Measurements from ENCODE around the gene DYNC2H1. TPM values are rescaled to one million over a fixed set of nuclear protein-coding genes. Genes with fewer than 3 reads are reported as not detected.

DYNC2H1 gene
- total RNA-seq (2021) (42.6 and 44.0 TPM in 2 replicates), Bru-seq, nascent RNA (percentile 86 among the genes with signal in this experiment), BruChase-seq, experiment 1, labeled RNA remaining after a 2-hour chase (percentile 77 among the genes with signal in this experiment), BruChase-seq, experiment 2, labeled RNA remaining after a 6-hour chase (percentile 67 among the genes with signal in this experiment)
- long read RNA-seq, partial matches to known transcripts, result 7 of 13 reads
- long read RNA-seq, other reads (novel, unspliced or antisense), result 6 of 13 reads

DNA sequence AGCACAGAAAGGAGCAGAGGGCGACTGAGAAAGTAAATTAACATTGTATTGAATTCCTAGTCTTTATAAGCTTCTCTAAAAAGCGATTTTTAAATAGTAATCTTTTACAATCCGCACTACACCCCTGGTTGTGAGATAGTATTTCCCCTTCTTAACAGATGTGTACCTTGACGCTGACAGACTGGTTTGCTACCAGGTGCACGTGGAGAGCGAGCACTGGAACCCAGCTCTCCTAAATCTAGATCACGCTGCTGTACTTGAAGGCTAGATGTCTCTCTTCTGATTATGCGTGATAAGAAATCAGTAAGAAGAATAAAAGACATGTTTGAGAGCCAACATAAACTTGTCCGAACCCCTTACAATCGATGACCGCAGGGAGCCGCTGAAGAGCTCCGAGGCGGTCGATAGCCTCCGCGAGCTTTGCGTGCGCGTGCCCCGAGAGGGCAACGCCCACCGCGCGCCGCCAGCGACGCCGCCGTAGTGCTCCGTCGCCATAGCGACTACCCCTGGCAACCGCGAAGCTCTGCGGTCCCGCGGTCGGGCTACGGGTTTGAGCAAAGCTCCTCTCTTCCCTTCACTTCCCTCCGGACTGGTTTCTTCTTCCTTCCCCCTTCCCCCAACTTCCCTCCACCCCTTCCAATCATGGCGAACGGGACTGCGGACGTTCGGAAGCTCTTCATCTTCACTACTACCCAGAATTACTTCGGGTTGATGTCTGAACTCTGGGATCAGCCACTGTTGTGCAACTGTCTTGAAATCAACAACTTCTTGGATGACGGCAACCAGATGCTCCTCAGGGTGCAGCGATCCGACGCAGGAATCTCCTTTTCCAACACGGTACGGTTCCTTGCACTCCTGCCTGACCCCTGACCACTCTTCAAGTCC is at the start of gene DYNC2H1:
Gene DYNC2H1 (plus strand): TSS at position 494 of the 885 bp plus-strand sequence. CDS start 149 bp downstream, at position 643.
- Histone ChIP-seq H3K9me3 (ENCODE audit: low read depth, low read length, poor library complexity, severe bottlenecking) (no peaks in the 10 kb centered on the region), H3K4me1 (ENCODE audit: insufficient read depth, low read length, poor library complexity, severe bottlenecking) (peaks cover 12% of the 10 kb centered on the region), H3K27me3 (replicated peaks; ENCODE audit: insufficient read depth, low read depth, low read length, poor library complexity) (no peaks in the 10 kb centered on the region), H3K27ac (ENCODE audit: low read depth, low read length, poor library complexity, severe bottlenecking) (peak within 1 kb of the TSS; percentile 55), H3K36me3 (ENCODE audit: insufficient read depth, low read length, poor library complexity, severe bottlenecking) (peaks cover under 1% of the 10 kb centered on the region), H3K4me3 (ENCODE audit: low read depth, low read length, poor library complexity, severe bottlenecking) (peak within 1 kb of the TSS; percentile 64)
- no peak for TF ChIP-seq EZH2 (IDR thresholded peaks at IDR 0.05; ENCODE audit: borderline replicate concordance, low read depth, low read length, poor library complexity, severe bottlenecking)
- TF ChIP-seq, protein P1, sequence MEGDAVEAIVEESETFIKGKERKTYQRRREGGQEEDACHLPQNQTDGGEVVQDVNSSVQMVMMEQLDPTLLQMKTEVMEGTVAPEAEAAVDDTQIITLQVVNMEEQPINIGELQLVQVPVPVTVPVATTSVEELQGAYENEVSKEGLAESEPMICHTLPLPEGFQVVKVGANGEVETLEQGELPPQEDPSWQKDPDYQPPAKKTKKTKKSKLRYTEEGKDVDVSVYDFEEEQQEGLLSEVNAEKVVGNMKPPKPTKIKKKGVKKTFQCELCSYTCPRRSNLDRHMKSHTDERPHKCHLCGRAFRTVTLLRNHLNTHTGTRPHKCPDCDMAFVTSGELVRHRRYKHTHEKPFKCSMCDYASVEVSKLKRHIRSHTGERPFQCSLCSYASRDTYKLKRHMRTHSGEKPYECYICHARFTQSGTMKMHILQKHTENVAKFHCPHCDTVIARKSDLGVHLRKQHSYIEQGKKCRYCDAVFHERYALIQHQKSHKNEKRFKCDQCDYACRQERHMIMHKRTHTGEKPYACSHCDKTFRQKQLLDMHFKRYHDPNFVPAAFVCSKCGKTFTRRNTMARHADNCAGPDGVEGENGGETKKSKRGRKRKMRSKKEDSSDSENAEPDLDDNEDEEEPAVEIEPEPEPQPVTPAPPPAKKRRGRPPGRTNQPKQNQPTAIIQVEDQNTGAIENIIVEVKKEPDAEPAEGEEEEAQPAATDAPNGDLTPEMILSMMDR (conservative IDR thresholded peaks at IDR 0.05; ENCODE audit: low read depth, low read length), result peak; percentile 67
- ChIA-PET CTCF (interaction anchor here (1.0 to 1.4 kb wide), 2 partner anchors 17 to 194 kb away, joined by 3 to 7 read pairs; partner anchors contain the start of gene DCUN1D5), POLR2A (ENCODE audit: low non-redundant PET) (interaction anchor here (0.6 kb wide), 2 partner anchors 819 to 1281 kb away, joined by 3 to 4 read pairs; no protein-coding TSS in a partner anchor)
- BruUV-seq (replicated peaks), result no TSS peak
- intact Hi-C loops (cut with micrococcal nuclease; ENCODE audit: unreplicated experiment), result no loop called here
- peak; percentile 99 for DNase-seq (ENCODE audit: low spot score)

DNA sequence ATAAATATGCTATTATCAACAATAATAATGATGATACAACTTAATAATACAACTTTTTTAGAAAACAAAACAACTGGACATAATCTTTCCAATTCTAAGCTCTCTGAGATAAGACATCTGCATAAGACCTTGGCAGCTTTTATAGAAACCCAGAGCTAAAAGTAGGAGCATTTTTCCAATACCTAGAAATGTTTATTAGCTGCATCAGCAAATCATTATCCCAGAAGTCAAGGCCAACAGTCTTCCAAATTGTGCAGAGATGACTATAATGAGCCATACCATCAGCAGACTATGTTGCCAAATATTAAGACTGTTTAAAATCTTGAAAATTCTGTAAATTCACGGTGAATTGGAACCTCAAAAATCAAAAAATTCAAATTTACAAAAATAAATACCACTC is 47.6 kb upstream of the DYNC2H1 start:
- DNase-seq (ENCODE audit: low spot score), result no peak
- TF ChIP-seq, protein P1 (conservative IDR thresholded peaks at IDR 0.05; ENCODE audit: low read depth, low read length), result no peak
- no peak for TF ChIP-seq EZH2 (IDR thresholded peaks at IDR 0.05; ENCODE audit: borderline replicate concordance, low read depth, low read length, poor library complexity, severe bottlenecking)
- intact Hi-C loops (cut with micrococcal nuclease; ENCODE audit: unreplicated experiment), result no loop called here
- Histone ChIP-seq H3K4me3 (ENCODE audit: low read depth, low read length, poor library complexity, severe bottlenecking) (no peak overlapping the region), H3K27ac (ENCODE audit: low read depth, low read length, poor library complexity, severe bottlenecking) (no peak overlapping the region), H3K9me3 (ENCODE audit: low read depth, low read length, poor library complexity, severe bottlenecking) (no peaks in the 10 kb centered on the region), H3K36me3 (ENCODE audit: insufficient read depth, low read length, poor library complexity, severe bottlenecking) (peaks cover 68% of the 10 kb centered on the region), H3K4me1 (ENCODE audit: insufficient read depth, low read length, poor library complexity, severe bottlenecking) (peaks cover 5% of the 10 kb centered on the region), H3K27me3 (replicated peaks; ENCODE audit: insufficient read depth, low read depth, low read length, poor library complexity) (no peaks in the 10 kb centered on the region)
- POLR2A ChIA-PET (ENCODE audit: low non-redundant PET), result no interaction called here
- BruUV-seq (replicated peaks), result no TSS peak
- CTCF ChIA-PET, result no interaction called here

- H3K27me3 ChIP-seq (replicated peaks; ENCODE audit: insufficient read depth, low read depth, low read length, poor library complexity), result no peaks in the 10 kb centered on the region
- H3K4me3 ChIP-seq (ENCODE audit: low read depth, low read length, poor library complexity, severe bottlenecking), result no peak overlapping the region
- intact Hi-C loops (cut with micrococcal nuclease; ENCODE audit: unreplicated experiment), result no loop called here
- CTCF ChIA-PET, result no interaction called here
- DNase-seq (ENCODE audit: low spot score), result peak; percentile 30
- no TSS peak for BruUV-seq (replicated peaks)
- no peak overlapping the region for H3K27ac ChIP-seq (ENCODE audit: low read depth, low read length, poor library complexity, severe bottlenecking)
- peaks cover 56% of the 10 kb centered on the region for H3K36me3 ChIP-seq (ENCODE audit: insufficient read depth, low read length, poor library complexity, severe bottlenecking)
- POLR2A ChIA-PET (ENCODE audit: low non-redundant PET), result no interaction called here
- peaks cover 19% of the 10 kb centered on the region for H3K4me1 ChIP-seq (ENCODE audit: insufficient read depth, low read length, poor library complexity, severe bottlenecking)
- no peak for TF ChIP-seq EZH2 (IDR thresholded peaks at IDR 0.05; ENCODE audit: borderline replicate concordance, low read depth, low read length, poor library complexity, severe bottlenecking)
- TF ChIP-seq, protein P1 (conservative IDR thresholded peaks at IDR 0.05; ENCODE audit: low read depth, low read length), result no peak
- no peaks in the 10 kb centered on the region for H3K9me3 ChIP-seq (ENCODE audit: low read depth, low read length, poor library complexity, severe bottlenecking)
Measured at GRCh38 chr11:103067118-103067517, 42.1 kb upstream of the DYNC2H1 start.

All from A673 (cell line).